Measurements from ENCODE around the gene ELMOD3.

ELMOD3 gene

DNA sequence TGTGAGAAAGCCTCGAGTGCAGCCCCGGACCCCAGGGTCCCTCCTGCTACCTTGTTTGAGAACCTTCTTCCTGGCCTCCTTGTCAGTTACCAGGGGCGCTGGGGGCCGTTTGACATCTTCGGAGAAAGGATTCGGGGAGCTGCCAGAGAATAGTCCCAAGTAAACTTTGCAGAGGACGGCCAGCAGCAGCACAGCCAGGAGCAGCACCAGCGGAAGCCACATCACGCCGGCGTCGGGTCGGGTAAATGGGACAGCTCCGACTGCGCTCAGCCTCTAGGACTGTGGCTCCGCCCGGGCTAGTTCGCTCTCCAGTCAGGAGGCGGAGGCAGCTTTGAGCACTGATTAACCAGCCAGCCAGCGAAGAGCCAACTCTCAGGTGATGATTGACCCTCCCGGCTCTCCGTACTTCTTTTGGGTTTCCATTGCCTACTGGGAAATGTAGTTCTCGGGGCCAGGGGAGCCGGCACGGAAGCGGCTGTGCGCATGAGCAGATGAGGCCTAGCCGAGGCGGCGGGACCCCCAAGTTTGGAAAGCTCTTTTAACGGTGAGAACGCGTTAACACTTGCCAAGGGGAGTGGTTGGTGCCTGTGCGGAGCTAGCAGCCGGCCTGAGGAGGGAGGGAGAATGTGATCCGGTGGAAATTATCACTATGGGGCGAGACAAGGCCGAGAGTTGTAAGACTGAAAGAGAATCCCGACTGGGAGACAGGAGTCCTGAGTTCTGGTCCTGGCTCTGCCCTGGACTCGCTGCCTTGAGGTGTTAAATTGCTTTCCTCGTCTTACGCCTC, at the start of gene ELMOD3, which contains the start of gene RETSAT:
TSS of gene ELMOD3 (plus strand) at position 484 of the 787 bp plus-strand sequence. CDS start 2,430 bp downstream, outside the sequence.
TSS of gene RETSAT (minus strand) at position 243 of the 787 bp plus-strand sequence. CDS start at position 222, 21 bp downstream.
- H3K4me3 ChIP-seq, result peak within 1 kb of the TSS; percentile 92
- TF ChIP-seq, protein P1, sequence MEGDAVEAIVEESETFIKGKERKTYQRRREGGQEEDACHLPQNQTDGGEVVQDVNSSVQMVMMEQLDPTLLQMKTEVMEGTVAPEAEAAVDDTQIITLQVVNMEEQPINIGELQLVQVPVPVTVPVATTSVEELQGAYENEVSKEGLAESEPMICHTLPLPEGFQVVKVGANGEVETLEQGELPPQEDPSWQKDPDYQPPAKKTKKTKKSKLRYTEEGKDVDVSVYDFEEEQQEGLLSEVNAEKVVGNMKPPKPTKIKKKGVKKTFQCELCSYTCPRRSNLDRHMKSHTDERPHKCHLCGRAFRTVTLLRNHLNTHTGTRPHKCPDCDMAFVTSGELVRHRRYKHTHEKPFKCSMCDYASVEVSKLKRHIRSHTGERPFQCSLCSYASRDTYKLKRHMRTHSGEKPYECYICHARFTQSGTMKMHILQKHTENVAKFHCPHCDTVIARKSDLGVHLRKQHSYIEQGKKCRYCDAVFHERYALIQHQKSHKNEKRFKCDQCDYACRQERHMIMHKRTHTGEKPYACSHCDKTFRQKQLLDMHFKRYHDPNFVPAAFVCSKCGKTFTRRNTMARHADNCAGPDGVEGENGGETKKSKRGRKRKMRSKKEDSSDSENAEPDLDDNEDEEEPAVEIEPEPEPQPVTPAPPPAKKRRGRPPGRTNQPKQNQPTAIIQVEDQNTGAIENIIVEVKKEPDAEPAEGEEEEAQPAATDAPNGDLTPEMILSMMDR (IDR thresholded peaks at IDR 0.05), result no peak
- peak; percentile 99 for DNase-seq (ENCODE audit: low spot score)
- H3K27ac ChIP-seq, result peak within 1 kb of the TSS; percentile 67 to 94

DNA sequence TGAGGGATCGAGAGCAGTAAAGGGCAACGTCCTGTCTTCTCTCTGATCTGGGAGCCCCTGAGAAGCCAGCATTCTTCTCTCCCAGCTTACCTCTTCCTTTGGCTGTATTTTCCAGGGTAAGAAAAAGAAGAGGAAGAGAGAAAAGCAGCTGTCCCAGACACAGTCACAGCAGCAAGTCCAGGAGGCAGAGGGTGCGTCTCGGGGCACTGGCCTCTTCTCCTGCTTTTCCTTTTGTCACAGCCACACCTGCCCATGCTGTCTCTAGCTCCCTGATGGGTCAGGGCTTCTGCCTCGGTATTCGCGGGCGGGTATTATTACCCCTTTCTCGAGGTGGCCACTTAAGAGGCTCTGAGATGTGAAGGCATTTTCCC, 47.1 kb upstream of the ELMOD3 start:
- TF ChIP-seq, protein P1 (IDR thresholded peaks at IDR 0.05), result no peak
- Histone ChIP-seq H3K4me3 (no peak overlapping the region), H3K27ac (peak overlapping the region in 1 of 2 donors; percentile 12)
- DNase-seq (ENCODE audit: low spot score), result no peak

GRCh38 chr2:85308201-85308600, 46.4 kb upstream of the ELMOD3 start:
- TF ChIP-seq, protein P1 (IDR thresholded peaks at IDR 0.05), result no peak
- DNase-seq (ENCODE audit: low spot score), result no peak
- H3K27ac ChIP-seq, result peak overlapping the region in 1 of 2 donors; percentile 69
- H3K4me3 ChIP-seq, result no peak overlapping the region

GRCh38 chr2:85308896-85309555, 45.5 kb upstream of the ELMOD3 start:
- no peak overlapping the region for H3K4me3 ChIP-seq
- TF ChIP-seq, protein P1 (IDR thresholded peaks at IDR 0.05), result no peak
- no peak for DNase-seq (ENCODE audit: low spot score)
- H3K27ac ChIP-seq, result peak overlapping the region; percentile 8 to 69

DNA sequence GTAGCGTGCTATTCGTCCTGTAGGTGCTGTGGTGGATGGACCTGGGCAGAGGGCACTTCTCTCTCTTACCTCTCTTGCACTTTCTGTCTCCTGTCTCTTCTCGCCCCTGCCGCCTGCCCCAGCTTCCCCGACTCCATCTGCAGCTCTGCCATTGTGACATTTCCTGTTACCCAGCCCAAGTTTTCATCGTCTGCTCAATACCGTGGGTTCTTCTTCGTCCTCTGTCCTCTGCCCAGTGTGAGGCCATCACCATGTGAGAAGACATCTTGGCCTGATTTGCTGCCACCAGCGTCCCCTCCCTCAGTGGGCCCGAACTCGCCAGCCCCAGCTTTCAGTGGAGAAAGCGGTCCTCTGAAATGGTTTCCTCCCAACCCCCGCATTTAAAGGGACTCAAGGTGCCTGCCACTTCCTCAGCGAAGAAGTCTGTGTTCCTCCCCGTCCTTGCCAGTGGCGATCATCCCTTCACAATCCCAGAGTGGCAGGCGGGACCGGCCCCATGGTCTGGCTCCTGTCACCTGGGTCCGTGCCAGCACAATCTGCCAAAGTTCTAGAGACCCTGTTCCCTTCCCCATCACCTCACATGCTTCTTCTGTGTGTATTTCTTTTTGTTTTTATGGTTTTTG, 44.8 kb upstream of the ELMOD3 start:
- no peak for DNase-seq (ENCODE audit: low spot score)
- Histone ChIP-seq H3K27ac (peak overlapping the region in 1 of 2 donors; percentile 14), H3K4me3 (no peak overlapping the region)
- TF ChIP-seq, protein P1 (IDR thresholded peaks at IDR 0.05), result no peak

- DNase-seq (ENCODE audit: low spot score), result no peak
- no peak overlapping the region for H3K4me3 ChIP-seq
- TF ChIP-seq, protein P1 (IDR thresholded peaks at IDR 0.05), result no peak
- no peak overlapping the region for H3K27ac ChIP-seq
These were observed 44.2 kb upstream of the ELMOD3 start for GRCh38 chr2:85310330-85310729.
